ENCODE results near the gene MAPK11. TPM values are rescaled to one million over a fixed set of nuclear protein-coding genes. Genes with fewer than 3 reads are reported as not detected.

Gene MAPK11
- total RNA-seq, 2 donors from 2014 or later = 0.33 to 0.40 TPM

DNA sequence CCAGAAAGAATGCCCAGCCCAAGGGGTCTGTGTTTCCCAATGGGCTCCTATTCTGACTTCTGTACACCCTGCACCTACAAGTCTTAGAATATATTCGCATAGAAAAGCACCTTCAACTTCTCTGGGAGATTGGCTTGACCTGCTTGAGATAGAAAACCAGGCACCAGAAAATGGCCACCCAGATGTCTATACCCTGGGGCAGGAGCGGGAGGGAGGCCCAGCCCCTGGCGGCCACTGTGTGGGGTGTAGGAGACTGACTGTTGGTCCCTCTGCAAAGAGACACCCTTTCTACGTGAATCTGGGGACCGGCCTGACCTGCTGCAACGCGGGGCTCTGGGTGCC lies 48.1 kb upstream of the MAPK11 start:
- Mint-ChIP-seq H3K27ac (no peak overlapping the region), H3K4me1 (peaks cover 3% of the 10 kb centered on the region), H3K4me3 (no peak overlapping the region), H3K27me3 (ENCODE audit: insufficient read depth) (peaks cover 1% of the 10 kb centered on the region), H3K9me3 (no peaks in the 10 kb centered on the region), H3K36me3 (ENCODE audit: low read depth) (no peaks in the 10 kb centered on the region)
- TF ChIP-seq, protein P1, sequence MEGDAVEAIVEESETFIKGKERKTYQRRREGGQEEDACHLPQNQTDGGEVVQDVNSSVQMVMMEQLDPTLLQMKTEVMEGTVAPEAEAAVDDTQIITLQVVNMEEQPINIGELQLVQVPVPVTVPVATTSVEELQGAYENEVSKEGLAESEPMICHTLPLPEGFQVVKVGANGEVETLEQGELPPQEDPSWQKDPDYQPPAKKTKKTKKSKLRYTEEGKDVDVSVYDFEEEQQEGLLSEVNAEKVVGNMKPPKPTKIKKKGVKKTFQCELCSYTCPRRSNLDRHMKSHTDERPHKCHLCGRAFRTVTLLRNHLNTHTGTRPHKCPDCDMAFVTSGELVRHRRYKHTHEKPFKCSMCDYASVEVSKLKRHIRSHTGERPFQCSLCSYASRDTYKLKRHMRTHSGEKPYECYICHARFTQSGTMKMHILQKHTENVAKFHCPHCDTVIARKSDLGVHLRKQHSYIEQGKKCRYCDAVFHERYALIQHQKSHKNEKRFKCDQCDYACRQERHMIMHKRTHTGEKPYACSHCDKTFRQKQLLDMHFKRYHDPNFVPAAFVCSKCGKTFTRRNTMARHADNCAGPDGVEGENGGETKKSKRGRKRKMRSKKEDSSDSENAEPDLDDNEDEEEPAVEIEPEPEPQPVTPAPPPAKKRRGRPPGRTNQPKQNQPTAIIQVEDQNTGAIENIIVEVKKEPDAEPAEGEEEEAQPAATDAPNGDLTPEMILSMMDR (conservative IDR thresholded peaks at IDR 0.05) = no peak
- no peak overlapping the region for H3K27ac ChIP-seq (ENCODE audit: low read depth, low read length)
- no peaks in the 10 kb centered on the region for H3K27me3 ChIP-seq (ENCODE audit: control insufficient read depth, insufficient read depth, low read length, poor library complexity, severe bottlenecking)
- H3K9ac ChIP-seq (ENCODE audit: extremely low read depth, low read length, poor library complexity, severe bottlenecking) = no peak overlapping the region
- H3K4me3 ChIP-seq (ENCODE audit: low read length) = no peak overlapping the region
- H3K4me1 ChIP-seq (ENCODE audit: control insufficient read depth, insufficient read depth, low read length) = no peaks in the 10 kb centered on the region
- H3K36me3 ChIP-seq (ENCODE audit: control insufficient read depth, insufficient read depth, low read length) = no peaks in the 10 kb centered on the region
- H3K9me3 ChIP-seq (ENCODE audit: control insufficient read depth, low read length) = no peaks in the 10 kb centered on the region
- WGBS, 2 experiments (ENCODE audit: insufficient coverage in 1 of 2, insufficient read length in 1 of 2) = 86 to 91% methylated on average over 5 to 7 of the region's 7 CpGs
- no peak for DNase-seq

DNA sequence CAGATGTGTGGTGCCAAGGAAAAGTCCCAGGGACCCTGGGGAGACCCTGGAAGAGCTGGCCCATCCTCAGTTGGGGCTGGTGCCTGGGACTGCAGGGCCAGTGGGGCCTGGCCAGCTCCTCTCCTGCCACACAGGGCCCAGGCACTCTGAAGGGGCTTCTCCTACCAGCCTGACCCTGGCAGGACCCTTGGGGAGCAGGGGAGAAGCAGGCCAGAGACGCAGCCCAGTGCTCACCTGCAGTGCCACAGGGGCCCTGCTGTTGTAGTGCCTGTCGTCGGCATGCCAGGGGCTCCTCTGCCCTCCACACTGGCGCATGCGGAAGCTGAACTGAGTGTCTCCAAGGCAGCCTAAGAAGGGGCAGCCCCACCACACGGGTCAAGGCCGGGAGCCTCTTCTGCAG lies 47.5 kb upstream of the MAPK11 start:
- Histone ChIP-seq H3K4me1 (ENCODE audit: control insufficient read depth, insufficient read depth, low read length) (no peaks in the 10 kb centered on the region), H3K27ac (ENCODE audit: low read depth, low read length) (no peak overlapping the region), H3K36me3 (ENCODE audit: control insufficient read depth, insufficient read depth, low read length) (no peaks in the 10 kb centered on the region), H3K9me3 (ENCODE audit: control insufficient read depth, low read length) (no peaks in the 10 kb centered on the region), H3K27me3 (ENCODE audit: control insufficient read depth, insufficient read depth, low read length, poor library complexity, severe bottlenecking) (no peaks in the 10 kb centered on the region), H3K9ac (ENCODE audit: extremely low read depth, low read length, poor library complexity, severe bottlenecking) (no peak overlapping the region), H3K4me3 (ENCODE audit: low read length) (no peak overlapping the region)
- TF ChIP-seq, protein P1 (conservative IDR thresholded peaks at IDR 0.05) = no peak
- Mint-ChIP-seq H3K4me3 (no peak overlapping the region), H3K27ac (no peak overlapping the region), H3K27me3 (ENCODE audit: insufficient read depth) (peaks cover 1% of the 10 kb centered on the region), H3K9me3 (no peaks in the 10 kb centered on the region), H3K36me3 (ENCODE audit: low read depth) (no peaks in the 10 kb centered on the region), H3K4me1 (peaks cover 3% of the 10 kb centered on the region)
- no peak for DNase-seq
- 90 to 93% methylated on average over 5 to 7 of the region's 7 CpGs for WGBS, 2 experiments (ENCODE audit: insufficient coverage in 1 of 2, insufficient read length in 1 of 2)

DNA sequence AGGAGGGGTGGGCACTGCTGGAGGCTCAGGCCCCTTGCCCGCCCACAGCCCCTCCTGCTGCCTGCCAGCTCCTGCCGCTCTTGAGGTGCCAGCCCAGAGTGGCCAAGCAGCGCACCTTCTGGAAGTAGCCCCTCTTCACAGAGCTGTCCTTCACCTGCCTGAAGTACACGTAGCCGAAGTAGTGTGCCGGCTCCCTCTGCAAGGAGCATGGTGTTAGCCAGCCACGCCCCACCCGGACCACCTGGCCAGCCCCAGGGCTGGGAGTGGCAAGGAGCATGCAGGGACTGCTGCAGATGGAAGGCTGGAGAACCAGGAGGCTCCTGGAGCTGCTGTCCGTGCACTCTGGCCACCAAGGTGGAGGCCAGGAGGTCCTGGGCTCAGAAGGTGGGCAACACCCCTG lies 47.0 kb upstream of the MAPK11 start:
- H3K9me3 ChIP-seq (ENCODE audit: control insufficient read depth, low read length) = no peaks in the 10 kb centered on the region
- Mint-ChIP-seq H3K9me3 (no peaks in the 10 kb centered on the region), H3K27ac (no peak overlapping the region), H3K36me3 (ENCODE audit: low read depth) (no peaks in the 10 kb centered on the region), H3K27me3 (ENCODE audit: insufficient read depth) (peaks cover 1% of the 10 kb centered on the region), H3K4me3 (no peak overlapping the region), H3K4me1 (peaks cover 3% of the 10 kb centered on the region)
- H3K4me3 ChIP-seq (ENCODE audit: low read length) = no peak overlapping the region
- no peaks in the 10 kb centered on the region for H3K4me1 ChIP-seq (ENCODE audit: control insufficient read depth, insufficient read depth, low read length)
- no peaks in the 10 kb centered on the region for H3K36me3 ChIP-seq (ENCODE audit: control insufficient read depth, insufficient read depth, low read length)
- H3K27me3 ChIP-seq (ENCODE audit: control insufficient read depth, insufficient read depth, low read length, poor library complexity, severe bottlenecking) = no peaks in the 10 kb centered on the region
- TF ChIP-seq, protein P1 (conservative IDR thresholded peaks at IDR 0.05) = no peak
- no peak overlapping the region for H3K9ac ChIP-seq (ENCODE audit: extremely low read depth, low read length, poor library complexity, severe bottlenecking)
- 88 to 98% methylated on average over 8 to 9 of the region's 9 CpGs for WGBS, 2 experiments (ENCODE audit: insufficient coverage in 1 of 2, insufficient read length in 1 of 2)
- no peak for DNase-seq
- no peak overlapping the region for H3K27ac ChIP-seq (ENCODE audit: low read depth, low read length)
